ENCODE results near the gene AP1B1. TPM values are rescaled to one million over a fixed set of nuclear protein-coding genes. Genes with fewer than 3 reads are reported as not detected.

Gene AP1B1
- total RNA-seq, 1 experiment from 2014 or later: 101 TPM

- CTCF ChIA-PET: no interaction called here
- Mint-ChIP-seq H3K4me3 (ENCODE audit: unreplicated experiment) (no peak overlapping the region), H3K36me3 (ENCODE audit: insufficient read depth, unreplicated experiment) (no peaks in the 10 kb centered on the region), H3K27ac (ENCODE audit: unreplicated experiment) (no peak overlapping the region), H3K27me3 (ENCODE audit: insufficient read depth, unreplicated experiment) (no peaks in the 10 kb centered on the region), H3K9me3 (ENCODE audit: unreplicated experiment) (no peaks in the 10 kb centered on the region), H3K4me1 (ENCODE audit: low read depth, unreplicated experiment) (no peaks in the 10 kb centered on the region)
- POLR2A ChIA-PET: no interaction called here
- Histone ChIP-seq H3K27me3 (replicated peaks; ENCODE audit: control insufficient read depth, insufficient read depth, low read length) (no peaks in the 10 kb centered on the region), H3K4me1 (no peaks in the 10 kb centered on the region), H3K4me3 (ENCODE audit: low read depth, low read length) (no peak overlapping the region), H3K9me3 (no peaks in the 10 kb centered on the region), H3K36me3 (ENCODE audit: control insufficient read depth, insufficient read depth, low read length) (no peaks in the 10 kb centered on the region; the same call in 1 of the 2 replicates)
- no TSS peak for BruUV-seq (replicated peaks)
- DNase-seq: no peak
- no peak for TF ChIP-seq CTCF (IDR thresholded peaks at IDR 0.05; ENCODE audit: insufficient read depth in 1 of 2, low read depth in 1 of 2, low read length in 1 of 2, severe bottlenecking in 1 of 2, unreplicated experiment in 1 of 2)
- intact Hi-C loops (cut with micrococcal nuclease; ENCODE audit: unreplicated experiment): no loop called here
These were observed 62.5 kb downstream of the AP1B1 start for GRCh38 chr22:29325785-29326315.

- no peaks in the 10 kb centered on the region for H3K36me3 Mint-ChIP-seq (ENCODE audit: insufficient read depth, unreplicated experiment)
- no peaks in the 10 kb centered on the region for H3K4me1 ChIP-seq
- DNase-seq: no peak
- no peaks in the 10 kb centered on the region for H3K27me3 ChIP-seq (replicated peaks; ENCODE audit: control insufficient read depth, insufficient read depth, low read length)
- ChIA-PET POLR2A (no interaction called here), CTCF (interaction anchor here (0.6 kb wide), 1 partner anchor 420 kb away, joined by 4 read pairs; no protein-coding TSS in a partner anchor)
- H3K36me3 ChIP-seq (ENCODE audit: control insufficient read depth, insufficient read depth, low read length): no peaks in the 10 kb centered on the region; the same call in 1 of the 2 replicates
- H3K9me3 ChIP-seq: no peaks in the 10 kb centered on the region
- H3K27ac Mint-ChIP-seq (ENCODE audit: unreplicated experiment): no peak overlapping the region
- H3K4me3 Mint-ChIP-seq (ENCODE audit: unreplicated experiment): no peak overlapping the region
- no TSS peak for BruUV-seq (replicated peaks)
- H3K4me1 Mint-ChIP-seq (ENCODE audit: low read depth, unreplicated experiment): no peaks in the 10 kb centered on the region
- intact Hi-C loops (cut with micrococcal nuclease; ENCODE audit: unreplicated experiment): no loop called here
- H3K4me3 ChIP-seq (ENCODE audit: low read depth, low read length): no peak overlapping the region
- H3K27me3 Mint-ChIP-seq (ENCODE audit: insufficient read depth, unreplicated experiment): no peaks in the 10 kb centered on the region
- no peaks in the 10 kb centered on the region for H3K9me3 Mint-ChIP-seq (ENCODE audit: unreplicated experiment)
- no peak for TF ChIP-seq CTCF (IDR thresholded peaks at IDR 0.05; ENCODE audit: insufficient read depth in 1 of 2, low read depth in 1 of 2, low read length in 1 of 2, severe bottlenecking in 1 of 2, unreplicated experiment in 1 of 2)
These were observed 63.0 kb downstream of the AP1B1 start for GRCh38 chr22:29325356-29325755.

- no TSS peak for BruUV-seq (replicated peaks)
- H3K4me3 ChIP-seq (ENCODE audit: low read depth, low read length): no peak overlapping the region
- no peaks in the 10 kb centered on the region for H3K4me1 ChIP-seq
- no peaks in the 10 kb centered on the region for H3K9me3 Mint-ChIP-seq (ENCODE audit: unreplicated experiment)
- POLR2A ChIA-PET: no interaction called here
- CTCF ChIA-PET: interaction anchor here (0.7 kb wide), 1 partner anchor 302 kb away, joined by 5 read pairs; no protein-coding TSS in a partner anchor
- H3K4me1 Mint-ChIP-seq (ENCODE audit: low read depth, unreplicated experiment): no peaks in the 10 kb centered on the region
- no peaks in the 10 kb centered on the region for H3K9me3 ChIP-seq
- DNase-seq: no peak
- TF ChIP-seq CTCF (IDR thresholded peaks at IDR 0.05; ENCODE audit: insufficient read depth in 1 of 2, low read depth in 1 of 2, low read length in 1 of 2, severe bottlenecking in 1 of 2, unreplicated experiment in 1 of 2): no peak
- H3K27me3 ChIP-seq (replicated peaks; ENCODE audit: control insufficient read depth, insufficient read depth, low read length): no peaks in the 10 kb centered on the region
- intact Hi-C loops (cut with micrococcal nuclease; ENCODE audit: unreplicated experiment): no loop called here
- no peaks in the 10 kb centered on the region for H3K36me3 ChIP-seq (ENCODE audit: control insufficient read depth, insufficient read depth, low read length)
- no peak overlapping the region for H3K4me3 Mint-ChIP-seq (ENCODE audit: unreplicated experiment)
- no peak overlapping the region for H3K27ac Mint-ChIP-seq (ENCODE audit: unreplicated experiment)
- H3K27me3 Mint-ChIP-seq (ENCODE audit: insufficient read depth, unreplicated experiment): no peaks in the 10 kb centered on the region
- no peaks in the 10 kb centered on the region for H3K36me3 Mint-ChIP-seq (ENCODE audit: insufficient read depth, unreplicated experiment)
These were observed 64.7 kb downstream of the AP1B1 start for GRCh38 chr22:29323641-29324040.
